ENCODE measurements around the gene HSPB2.
A peak's percentile ranks its signal among the peaks of the same experiment; 100 is the strongest.

HSPB2 gene

GRCh38 chr11:111937461-111937769, 24.9 kb downstream of the HSPB2 start:
- Histone ChIP-seq H2AFZ (ENCODE audit: low read length) (peak overlapping the region; percentile 76), H3K79me2 (ENCODE audit: insufficient read depth, low read length) (no peaks in the 10 kb centered on the region; the same call in 1 of the 2 replicates), H3K9me3 (ENCODE audit: insufficient read depth, low read depth, low read length) (no peaks in the 10 kb centered on the region), H3K27me3 (ENCODE audit: insufficient read depth, low read length, poor library complexity, severe bottlenecking) (no peaks in the 10 kb centered on the region), H4K20me1 (ENCODE audit: insufficient read depth, low read length, poor library complexity, severe bottlenecking) (no peaks in the 10 kb centered on the region), H3K4me2 (ENCODE audit: low read depth, low read length, poor library complexity, severe bottlenecking) (peak overlapping the region; percentile 79), H3K4me1 (ENCODE audit: insufficient read depth, low read length, poor library complexity, severe bottlenecking) (peaks cover 36% of the 10 kb centered on the region), H3K36me3 (ENCODE audit: insufficient read depth, low read length) (no peaks in the 10 kb centered on the region), H3K9me2 (replicated peaks; ENCODE audit: low read depth, low read length) (no peaks in the 10 kb centered on the region), H3K9ac (ENCODE audit: low read depth, low read length, poor library complexity, severe bottlenecking) (peak overlapping the region; percentile 65), H3F3A (ENCODE audit: low read depth) (no peaks in the 10 kb centered on the region), H3K4me3 (ENCODE audit: low read length, poor library complexity, severe bottlenecking) (peak overlapping the region; percentile 69)
- no peak for TF ChIP-seq CTCF (conservative IDR thresholded peaks at IDR 0.05; ENCODE audit: low read length)

GRCh38 chr11:111937844-111938243, 25.3 kb downstream of the HSPB2 start:
- Histone ChIP-seq H3F3A (ENCODE audit: low read depth) (no peaks in the 10 kb centered on the region), H3K36me3 (ENCODE audit: insufficient read depth, low read length) (no peaks in the 10 kb centered on the region), H4K20me1 (ENCODE audit: insufficient read depth, low read length, poor library complexity, severe bottlenecking) (no peaks in the 10 kb centered on the region), H2AFZ (ENCODE audit: low read length) (peak overlapping the region; percentile 76), H3K79me2 (ENCODE audit: insufficient read depth, low read length) (no peaks in the 10 kb centered on the region; the same call in 1 of the 2 replicates), H3K4me3 (ENCODE audit: low read length, poor library complexity, severe bottlenecking) (peak overlapping the region; percentile 69), H3K4me2 (ENCODE audit: low read depth, low read length, poor library complexity, severe bottlenecking) (peak overlapping the region; percentile 79), H3K9me3 (ENCODE audit: insufficient read depth, low read depth, low read length) (no peaks in the 10 kb centered on the region), H3K4me1 (ENCODE audit: insufficient read depth, low read length, poor library complexity, severe bottlenecking) (peaks cover 36% of the 10 kb centered on the region), H3K9ac (ENCODE audit: low read depth, low read length, poor library complexity, severe bottlenecking) (peak overlapping the region; percentile 65), H3K27me3 (ENCODE audit: insufficient read depth, low read length, poor library complexity, severe bottlenecking) (no peaks in the 10 kb centered on the region), H3K9me2 (replicated peaks; ENCODE audit: low read depth, low read length) (no peaks in the 10 kb centered on the region)
- no peak for TF ChIP-seq EZH2phosphoT487 (IDR thresholded peaks at IDR 0.05; ENCODE audit: borderline replicate concordance)
- no peak for TF ChIP-seq CTCF (conservative IDR thresholded peaks at IDR 0.05; ENCODE audit: low read length)

- Histone ChIP-seq H3F3A (ENCODE audit: low read depth) (no peaks in the 10 kb centered on the region), H3K79me2 (ENCODE audit: insufficient read depth, low read length) (no peaks in the 10 kb centered on the region; the same call in 1 of the 2 replicates), H2AFZ (ENCODE audit: low read length) (peak overlapping the region; percentile 44)
Measured at GRCh38 chr11:111938687-111939160, 26.2 kb downstream of the HSPB2 start.

More at GRCh38 chr11:111938687-111939160, 26.2 kb downstream of the HSPB2 start:
- Histone ChIP-seq H3K9me2 (replicated peaks; ENCODE audit: low read depth, low read length) (no peaks in the 10 kb centered on the region), H3K4me3 (ENCODE audit: low read length, poor library complexity, severe bottlenecking) (peak overlapping the region; percentile 69), H3K27me3 (ENCODE audit: insufficient read depth, low read length, poor library complexity, severe bottlenecking) (no peaks in the 10 kb centered on the region), H4K20me1 (ENCODE audit: insufficient read depth, low read length, poor library complexity, severe bottlenecking) (no peaks in the 10 kb centered on the region), H3K9ac (ENCODE audit: low read depth, low read length, poor library complexity, severe bottlenecking) (no peak overlapping the region), H3K9me3 (ENCODE audit: insufficient read depth, low read depth, low read length) (no peaks in the 10 kb centered on the region), H3K4me1 (ENCODE audit: insufficient read depth, low read length, poor library complexity, severe bottlenecking) (peaks cover 39% of the 10 kb centered on the region), H3K4me2 (ENCODE audit: low read depth, low read length, poor library complexity, severe bottlenecking) (peak overlapping the region; percentile 79), H3K36me3 (ENCODE audit: insufficient read depth, low read length) (no peaks in the 10 kb centered on the region)
- TF ChIP-seq EZH2phosphoT487 (IDR thresholded peaks at IDR 0.05; ENCODE audit: borderline replicate concordance) (no peak), CTCF (conservative IDR thresholded peaks at IDR 0.05; ENCODE audit: low read length) (no peak)

All from Loucy (cell line).